ENCODE results near the gene CRIM1. TPM values are rescaled to one million over a fixed set of nuclear protein-coding genes. Genes with fewer than 3 reads are reported as not detected.

CRIM1 gene
- polyA plus RNA-seq, 2 of the 4 experiments (the other 2 are of a cell fraction): 127 to 208 TPM

DNA sequence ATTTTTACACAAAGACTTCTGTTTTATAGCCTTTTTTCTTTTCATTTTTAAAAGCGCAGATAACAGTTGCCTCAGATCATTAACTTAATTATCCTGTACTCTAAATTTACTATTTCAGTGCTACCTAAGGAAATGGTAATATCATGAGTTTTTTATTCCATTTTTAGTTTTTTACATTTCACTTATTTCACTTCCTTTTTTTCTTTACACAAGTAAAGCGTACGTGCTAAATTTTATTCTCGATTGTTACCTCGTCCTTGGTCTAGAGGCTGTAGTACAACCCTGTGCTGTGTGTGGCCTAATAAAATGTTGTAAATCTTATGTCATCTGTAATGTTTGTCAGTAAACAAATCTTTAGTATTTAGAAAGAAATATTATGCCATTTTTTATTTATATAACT lies 49.2 kb downstream of the CRIM1 start:
- CTCF ChIA-PET: interaction anchor here (0.8 to 3.4 kb wide), 15 partner anchors 9 to 103 kb away, joined by 3 to 18 read pairs (median 4); no protein-coding TSS in a partner anchor
- WGBS (ENCODE audit: missing lambda C conversion rate): 36% methylated on average over 5 of the region's 5 CpGs
- ATAC-seq: no peak
- FAIRE-seq: no peak
- peak overlapping the region; percentile 88 to 92 for H3K27ac ChIP-seq
- peaks cover 98% of the 10 kb centered on the region for H3K4me1 ChIP-seq
- no peaks in the 10 kb centered on the region for H3K9me3 ChIP-seq
- TF ChIP-seq JUN (IDR thresholded peaks at IDR 0.05): no peak
- TF ChIP-seq EP300 (IDR thresholded peaks at IDR 0.05): peak in 1 of 2 experiments; percentile 59; a peak in 1 of 5 replicates
- no peak for TF ChIP-seq CEBPB (IDR thresholded peaks at IDR 0.05)
- peak overlapping the region; percentile 30; the same call in 2 of the 3 replicates for H3K4me3 ChIP-seq
- peak overlapping the region; percentile 93 for H3K4me2 ChIP-seq
- POLR2A ChIA-PET: interaction anchor here (0.8 to 1.2 kb wide), 2 partner anchors 39 to 49 kb away, joined by 3 read pairs; partner anchors contain the start of gene CRIM1
- no peak for DNase-seq (ENCODE audit: low read depth in 1 of 2, low spot score in 1 of 2)

DNA sequence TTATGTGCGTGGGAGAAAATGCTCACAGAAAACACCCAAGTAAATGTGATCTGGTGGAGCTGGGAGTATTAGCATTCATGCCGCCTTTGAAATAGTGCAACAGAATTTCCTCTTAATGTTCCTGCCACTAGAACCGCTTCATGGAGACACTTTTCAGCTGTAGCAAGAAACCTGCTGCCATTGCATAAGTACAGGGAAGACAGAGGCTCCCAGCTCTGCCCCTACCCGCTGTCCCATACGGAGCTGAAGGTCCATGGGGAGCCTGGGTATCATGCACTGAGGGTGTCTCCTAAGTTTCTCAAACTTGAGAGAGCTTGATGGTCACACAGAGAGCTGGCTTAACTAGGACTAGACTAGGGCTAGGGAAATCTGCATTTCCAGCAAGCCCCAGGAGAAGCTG lies 49.6 kb downstream of the CRIM1 start:
- no peaks in the 10 kb centered on the region for H3K9me3 ChIP-seq
- peaks cover 98% of the 10 kb centered on the region for H3K4me1 ChIP-seq
- WGBS (ENCODE audit: missing lambda C conversion rate): 38% methylated on average over 5 of the region's 5 CpGs
- peak; percentile 67; the same call in 1 of the 2 replicates for TF ChIP-seq EHF (CRISPR knock-in tag; IDR thresholded peaks at IDR 0.05)
- TF ChIP-seq CHD2 (IDR thresholded peaks at IDR 0.05; ENCODE audit: low read length, partially characterized antibody): no peak
- TF ChIP-seq HOXB13 (CRISPR knock-in tag; IDR thresholded peaks at IDR 0.05; ENCODE audit: low read depth): peak; percentile 50; the same call in 1 of the 2 replicates
- peak; percentile 5 to 10; a peak in 1 of 4 replicates for TF ChIP-seq CEBPB (IDR thresholded peaks at IDR 0.05)
- TF ChIP-seq TP53 (CRISPR knock-in tag; IDR thresholded peaks at IDR 0.05): 0 out of 2 replicates have a peak, but pooled peaks have one; percentile 49
- TF ChIP-seq HOXB5 (CRISPR knock-in tag; IDR thresholded peaks at IDR 0.05): peak; percentile 53; the same call in 1 of the 2 replicates
- peak in 1 of 2 experiments; percentile 28; a peak in 1 of 5 replicates for TF ChIP-seq EP300 (IDR thresholded peaks at IDR 0.05)
- TF ChIP-seq RARB (CRISPR knock-in tag; IDR thresholded peaks at IDR 0.05): no peak
- TF ChIP-seq MYC (IDR thresholded peaks at IDR 0.05; ENCODE audit: borderline replicate concordance, low read length): no peak
- TF ChIP-seq PHF8 (IDR thresholded peaks at IDR 0.05; ENCODE audit: borderline replicate concordance, low read depth): no peak
- no peak for TF ChIP-seq EHMT2 (IDR thresholded peaks at IDR 0.05; ENCODE audit: low read depth)
- peak overlapping the region; percentile 88 to 92 for H3K27ac ChIP-seq
- FAIRE-seq (no peak), DNase-seq (ENCODE audit: low read depth in 1 of 2, low spot score in 1 of 2) (peak in 1 of 2 experiments; percentile 53), ATAC-seq (peak in 1 of 2 experiments; percentile 1; a peak in 2 of 6 replicates)
- peak overlapping the region; percentile 30; the same call in 2 of the 3 replicates for H3K4me3 ChIP-seq
- CTCF ChIA-PET: interaction anchor here (0.8 to 3.4 kb wide), 11 partner anchors 9 to 102 kb away, joined by 3 to 18 read pairs (median 4); no protein-coding TSS in a partner anchor
- POLR2A ChIA-PET: interaction anchor here (0.6 to 1.9 kb wide), 4 partner anchors 49 to 163 kb away, joined by 3 to 5 read pairs (median 4); partner anchors contain the start of gene CRIM1
- H3K4me2 ChIP-seq: peak overlapping the region; percentile 93

DNA sequence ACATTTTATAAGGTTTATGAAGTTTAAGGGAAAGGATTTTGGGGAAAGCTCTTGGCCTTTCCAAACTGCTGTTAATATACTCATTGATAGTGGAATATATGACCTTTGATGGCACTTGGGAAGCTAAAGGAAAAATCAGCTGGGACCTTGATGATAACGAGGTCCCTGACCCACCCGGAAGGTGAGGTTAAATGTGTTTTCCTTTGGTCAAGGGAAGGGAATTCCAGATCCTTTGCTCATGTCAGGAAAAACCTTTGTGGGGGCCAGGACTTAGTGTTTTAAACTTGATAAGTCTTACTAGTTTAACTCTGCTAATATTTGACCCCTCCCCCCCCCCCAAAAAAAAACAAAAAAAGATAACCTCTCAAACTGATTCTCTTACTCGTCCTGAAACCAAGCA lies 50.7 kb downstream of the CRIM1 start:
- Histone ChIP-seq H3K27ac (peak overlapping the region; percentile 83 to 92), H3K4me3 (no peak overlapping the region), H3K9me3 (no peaks in the 10 kb centered on the region), H3K4me2 (peak overlapping the region; percentile 93), H3K4me1 (peaks cover 98% of the 10 kb centered on the region)
- TF ChIP-seq KDM1A (IDR thresholded peaks at IDR 0.05; ENCODE audit: low read depth): no peak
- 0 out of 2 replicates have a peak, but pooled peaks have one; percentile 21 for TF ChIP-seq EHF (CRISPR knock-in tag; IDR thresholded peaks at IDR 0.05)
- no peak for TF ChIP-seq ZC3H11A (IDR thresholded peaks at IDR 0.05)
- ATAC-seq (no peak), DNase-seq (ENCODE audit: low read depth in 1 of 2, low spot score in 1 of 2) (no peak), FAIRE-seq (no peak)
- WGBS (ENCODE audit: missing lambda C conversion rate): 36% methylated on average over 3 of the region's 3 CpGs
- ChIA-PET CTCF (interaction anchor here (0.6 to 3.4 kb wide), 6 partner anchors 13 to 987 kb away, joined by 3 to 18 read pairs (median 5); no protein-coding TSS in a partner anchor), POLR2A (interaction anchor here (1.0 to 1.9 kb wide), 3 partner anchors 34 to 53 kb away, joined by 3 to 5 read pairs (median 4); partner anchors contain the start of gene CRIM1)

DNA sequence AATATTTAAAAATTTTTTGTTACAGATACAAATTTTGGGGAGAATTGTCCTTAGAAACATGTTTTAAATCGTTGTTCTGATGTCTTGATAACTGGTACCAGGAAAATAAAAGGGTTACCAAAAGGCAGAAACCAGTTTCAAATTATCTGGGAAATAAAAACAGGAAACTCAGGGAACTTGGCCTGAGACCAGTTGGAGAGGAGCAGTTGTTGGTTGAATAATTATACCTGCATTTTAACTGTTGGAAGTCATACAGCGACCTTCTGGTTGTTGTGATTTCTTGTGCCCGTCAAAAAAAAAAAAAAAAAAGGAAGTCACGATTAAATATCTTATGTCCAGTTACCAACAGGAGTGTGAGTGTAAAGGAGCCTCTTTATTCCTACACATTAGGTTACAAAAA lies 51.8 kb downstream of the CRIM1 start:
- POLR2A ChIA-PET: no interaction called here
- CTCF ChIA-PET: interaction anchor here (1.3 to 1.7 kb wide), 3 partner anchors 11 to 76 kb away, joined by 3 to 7 read pairs (median 6); no protein-coding TSS in a partner anchor
- peaks cover 98% of the 10 kb centered on the region for H3K4me1 ChIP-seq
- ATAC-seq (no peak), FAIRE-seq (no peak), DNase-seq (ENCODE audit: low read depth in 1 of 2, low spot score in 1 of 2) (no peak)
- no peaks in the 10 kb centered on the region for H3K9me3 ChIP-seq
- H3K4me3 ChIP-seq: no peak overlapping the region
- 23% methylated on average over 4 of the region's 4 CpGs for WGBS (ENCODE audit: missing lambda C conversion rate)
- peak overlapping the region; percentile 86 to 92 for H3K27ac ChIP-seq
- H3K4me2 ChIP-seq: peak overlapping the region; percentile 93
- TF ChIP-seq, protein P1, sequence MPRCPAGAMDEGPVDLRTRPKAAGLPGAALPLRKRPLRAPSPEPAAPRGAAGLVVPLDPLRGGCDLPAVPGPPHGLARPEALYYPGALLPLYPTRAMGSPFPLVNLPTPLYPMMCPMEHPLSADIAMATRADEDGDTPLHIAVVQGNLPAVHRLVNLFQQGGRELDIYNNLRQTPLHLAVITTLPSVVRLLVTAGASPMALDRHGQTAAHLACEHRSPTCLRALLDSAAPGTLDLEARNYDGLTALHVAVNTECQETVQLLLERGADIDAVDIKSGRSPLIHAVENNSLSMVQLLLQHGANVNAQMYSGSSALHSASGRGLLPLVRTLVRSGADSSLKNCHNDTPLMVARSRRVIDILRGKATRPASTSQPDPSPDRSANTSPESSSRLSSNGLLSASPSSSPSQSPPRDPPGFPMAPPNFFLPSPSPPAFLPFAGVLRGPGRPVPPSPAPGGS (IDR thresholded peaks at IDR 0.05): no peak
- TF ChIP-seq RARB (CRISPR knock-in tag; IDR thresholded peaks at IDR 0.05) (no peak), ZNF302 (CRISPR knock-in tag; IDR thresholded peaks at IDR 0.05) (no peak), NR3C1 (IDR thresholded peaks at IDR 0.05) (no peak), HOXB5 (CRISPR knock-in tag; IDR thresholded peaks at IDR 0.05) (no peak), TFCP2L1 (CRISPR knock-in tag; IDR thresholded peaks at IDR 0.05) (no peak), POLR2A (IDR thresholded peaks at IDR 0.05; ENCODE audit: low read length) (no peak), EHF (CRISPR knock-in tag; IDR thresholded peaks at IDR 0.05) (no peak), POLR2AphosphoS2 (conservative IDR thresholded peaks at IDR 0.05; ENCODE audit: low read length) (no peak), ZSCAN20 (CRISPR knock-in tag; IDR thresholded peaks at IDR 0.05) (no peak), EP300 (IDR thresholded peaks at IDR 0.05) (no peak)
- TF ChIP-seq, protein P2, sequence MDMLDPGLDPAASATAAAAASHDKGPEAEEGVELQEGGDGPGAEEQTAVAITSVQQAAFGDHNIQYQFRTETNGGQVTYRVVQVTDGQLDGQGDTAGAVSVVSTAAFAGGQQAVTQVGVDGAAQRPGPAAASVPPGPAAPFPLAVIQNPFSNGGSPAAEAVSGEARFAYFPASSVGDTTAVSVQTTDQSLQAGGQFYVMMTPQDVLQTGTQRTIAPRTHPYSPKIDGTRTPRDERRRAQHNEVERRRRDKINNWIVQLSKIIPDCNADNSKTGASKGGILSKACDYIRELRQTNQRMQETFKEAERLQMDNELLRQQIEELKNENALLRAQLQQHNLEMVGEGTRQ (IDR thresholded peaks at IDR 0.05): no peak
- TF ChIP-seq, protein P3, sequence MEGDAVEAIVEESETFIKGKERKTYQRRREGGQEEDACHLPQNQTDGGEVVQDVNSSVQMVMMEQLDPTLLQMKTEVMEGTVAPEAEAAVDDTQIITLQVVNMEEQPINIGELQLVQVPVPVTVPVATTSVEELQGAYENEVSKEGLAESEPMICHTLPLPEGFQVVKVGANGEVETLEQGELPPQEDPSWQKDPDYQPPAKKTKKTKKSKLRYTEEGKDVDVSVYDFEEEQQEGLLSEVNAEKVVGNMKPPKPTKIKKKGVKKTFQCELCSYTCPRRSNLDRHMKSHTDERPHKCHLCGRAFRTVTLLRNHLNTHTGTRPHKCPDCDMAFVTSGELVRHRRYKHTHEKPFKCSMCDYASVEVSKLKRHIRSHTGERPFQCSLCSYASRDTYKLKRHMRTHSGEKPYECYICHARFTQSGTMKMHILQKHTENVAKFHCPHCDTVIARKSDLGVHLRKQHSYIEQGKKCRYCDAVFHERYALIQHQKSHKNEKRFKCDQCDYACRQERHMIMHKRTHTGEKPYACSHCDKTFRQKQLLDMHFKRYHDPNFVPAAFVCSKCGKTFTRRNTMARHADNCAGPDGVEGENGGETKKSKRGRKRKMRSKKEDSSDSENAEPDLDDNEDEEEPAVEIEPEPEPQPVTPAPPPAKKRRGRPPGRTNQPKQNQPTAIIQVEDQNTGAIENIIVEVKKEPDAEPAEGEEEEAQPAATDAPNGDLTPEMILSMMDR (IDR thresholded peaks at IDR 0.05): no peak
